ENCODE results near the gene IFNG.

IFNG gene

DNA sequence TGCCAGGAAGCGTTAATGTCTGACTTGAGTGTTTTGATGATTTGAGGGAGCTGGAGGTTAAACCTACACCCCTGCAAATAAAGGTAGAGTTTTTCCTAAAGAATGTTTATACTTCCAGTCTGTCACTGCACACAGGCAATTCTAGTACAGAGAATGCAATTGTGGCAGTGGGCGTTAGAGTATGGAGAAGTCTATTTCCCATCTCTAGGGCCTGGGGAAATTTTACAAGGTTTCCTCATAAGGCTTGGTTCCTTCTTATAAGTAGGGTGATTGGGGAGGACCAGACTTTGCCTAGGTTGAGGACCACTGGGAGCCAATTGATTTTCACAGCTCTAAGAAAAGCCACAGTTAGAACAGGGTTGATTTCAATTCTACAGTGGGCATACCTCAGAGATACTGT is 44.3 kb downstream of the IFNG start:
- DNase-seq (ENCODE audit: low read depth, low spot score) = no peak

DNA sequence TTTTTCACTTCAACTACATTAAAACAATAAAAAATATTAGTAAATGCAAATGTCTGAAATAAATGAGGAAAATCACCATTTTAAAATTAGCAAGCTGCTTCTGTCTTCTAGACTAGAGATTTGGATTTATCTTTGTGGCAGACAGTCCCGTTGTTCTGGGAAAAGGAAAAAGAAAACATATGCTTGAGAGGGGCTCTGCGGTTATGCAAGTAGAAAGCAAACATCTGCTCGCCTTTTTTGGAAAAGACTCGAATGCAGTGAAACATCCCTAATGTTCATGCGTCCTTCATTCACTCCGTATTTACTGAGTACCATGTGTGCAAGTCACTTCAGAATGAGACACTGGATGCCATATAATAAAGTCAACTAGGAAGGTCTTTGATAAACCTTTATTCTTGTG is 44.9 kb downstream of the IFNG start:
- no peak for DNase-seq (ENCODE audit: low read depth, low spot score)

DNA sequence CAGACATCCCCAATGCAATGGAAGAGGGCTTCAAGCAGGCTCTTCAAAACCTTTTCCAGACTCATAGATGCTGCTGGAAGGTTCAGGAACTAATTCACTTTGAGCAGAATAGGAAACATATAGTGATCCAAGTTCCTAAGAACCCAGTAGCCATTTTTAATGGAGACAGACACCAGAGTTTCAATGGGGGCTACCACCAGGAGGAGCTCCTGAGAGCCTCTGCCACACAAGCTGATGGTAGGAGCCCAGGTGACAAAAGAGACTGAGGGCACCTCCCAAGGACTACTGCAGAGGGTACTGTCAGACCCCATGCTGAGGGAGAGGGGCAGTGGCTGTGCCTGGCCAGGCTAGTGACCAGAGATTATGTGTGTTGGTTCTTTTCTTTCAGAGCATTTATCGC is 45.9 kb downstream of the IFNG start:
- DNase-seq (ENCODE audit: low read depth, low spot score) = no peak

DNA sequence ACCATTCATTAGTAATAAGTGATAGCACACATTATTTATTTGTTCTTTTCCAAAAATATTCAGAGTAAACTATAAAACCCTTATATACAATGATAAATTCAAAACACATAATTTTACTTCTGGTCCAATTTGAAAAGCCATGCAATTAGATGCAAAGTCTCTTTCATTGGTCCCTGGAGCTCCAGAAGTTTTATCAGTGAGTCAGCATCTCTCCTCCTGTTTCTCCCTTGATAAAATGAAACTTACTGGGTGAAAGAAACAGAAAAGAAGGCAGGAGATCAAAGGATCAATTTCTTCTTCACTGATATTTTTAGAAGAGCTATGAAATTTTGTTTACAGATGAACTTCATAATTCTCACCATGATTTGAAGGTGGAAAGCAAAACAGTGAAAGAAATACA is 47.5 kb downstream of the IFNG start:
- no peak for DNase-seq (ENCODE audit: low read depth, low spot score)

DNA sequence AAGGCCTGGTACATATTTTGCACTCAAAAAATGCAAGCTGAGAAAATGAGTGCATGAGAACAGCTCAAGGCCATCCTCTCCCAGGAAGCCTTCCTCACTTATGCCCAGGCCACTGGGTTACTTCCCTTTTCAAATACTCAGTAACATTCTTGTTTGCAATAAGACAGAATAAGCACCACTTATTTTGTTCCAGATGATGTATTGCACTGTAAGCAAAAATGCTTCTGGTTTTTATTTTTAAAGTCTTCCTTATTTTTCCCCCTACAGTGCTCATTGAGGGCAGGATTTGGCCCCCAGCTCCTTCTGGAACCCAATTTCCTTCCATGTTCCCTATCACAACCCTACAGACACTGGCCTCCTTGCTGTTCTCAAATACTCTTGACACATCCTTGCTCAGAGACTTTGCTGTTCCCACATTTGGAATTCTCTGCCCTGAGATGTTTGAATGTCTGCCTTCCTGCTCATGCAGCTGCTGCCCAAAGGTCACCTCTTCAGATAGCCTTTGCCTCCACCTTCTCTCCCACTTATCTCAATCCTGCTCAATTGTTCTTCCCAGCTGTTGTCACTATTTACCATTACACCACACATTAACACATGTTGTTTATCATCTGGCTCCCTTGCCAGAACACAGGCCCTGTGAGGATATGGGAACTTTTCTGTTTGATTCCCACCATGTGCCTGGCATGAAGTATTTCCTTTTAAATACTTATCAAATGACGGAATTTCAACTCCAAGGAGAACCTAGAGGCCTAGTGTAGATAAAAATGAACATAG is 49.9 kb downstream of the IFNG start:
- DNase-seq (ENCODE audit: low read depth, low spot score) = no peak

DNA sequence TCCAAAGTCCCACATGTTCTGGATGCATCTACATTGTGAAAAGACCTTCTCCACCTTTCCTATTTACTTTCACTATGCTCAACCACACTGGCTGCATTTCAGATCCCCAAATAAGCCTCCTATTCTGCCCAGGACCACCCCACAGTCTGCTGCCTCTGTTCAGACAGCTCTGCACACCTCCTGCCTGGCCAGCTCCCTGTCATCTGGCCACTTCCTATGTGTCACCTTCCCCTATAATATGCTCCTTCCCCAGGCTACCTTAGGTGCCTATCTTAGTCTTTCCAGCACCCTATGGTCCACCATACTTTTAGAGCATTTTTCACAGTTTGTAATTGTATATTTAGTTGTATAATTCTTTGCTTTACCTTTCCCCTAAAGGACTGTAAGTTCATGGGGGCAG is 50.5 kb downstream of the IFNG start:
- DNase-seq (ENCODE audit: low read depth, low spot score) = no peak

DNA sequence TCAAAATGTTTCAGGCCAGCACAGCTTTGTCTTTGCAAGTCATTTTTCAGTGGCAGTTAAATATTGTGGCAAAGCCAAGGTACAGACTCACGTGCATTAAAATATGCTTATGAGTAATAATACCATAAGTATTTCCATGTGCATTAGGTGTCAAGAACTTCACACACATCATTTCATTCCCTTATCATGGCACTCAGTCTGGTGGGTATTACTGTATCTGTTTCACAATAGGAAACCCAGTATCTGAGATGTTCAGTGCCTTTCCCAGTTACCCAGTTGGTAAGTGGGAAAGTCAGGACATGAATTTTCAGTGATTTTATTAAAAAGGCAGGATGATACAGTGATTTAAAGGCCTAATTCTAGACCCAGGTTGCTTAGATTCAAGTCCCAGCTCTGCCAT is 52.9 kb downstream of the IFNG start:
- no peak for DNase-seq (ENCODE audit: low read depth, low spot score)

DNA sequence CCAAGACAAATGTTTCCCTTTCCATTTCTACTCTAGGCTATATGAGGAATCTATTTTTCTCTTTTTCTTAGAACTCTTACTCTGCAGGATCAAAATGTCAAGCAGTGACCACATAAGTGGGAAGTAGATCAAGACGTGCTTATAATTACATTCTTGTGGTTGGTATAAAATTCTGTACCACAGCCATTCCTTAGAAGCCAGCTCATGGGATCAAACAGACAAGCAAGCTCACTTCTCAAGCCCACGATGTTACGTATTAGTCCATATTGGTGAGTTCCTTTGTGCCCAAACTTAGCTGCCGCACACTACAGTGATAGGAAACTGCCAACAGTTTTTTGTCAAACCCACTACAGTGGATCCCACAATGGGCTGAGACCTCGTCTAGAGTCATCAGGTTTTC is 53.4 kb downstream of the IFNG start:
- DNase-seq (ENCODE audit: low read depth, low spot score) = no peak

All from activated naive CD8-positive, alpha-beta T cell treated with anti-CD3 and anti-CD28 coated beads, Interleukin-2, amount 50 U/mL, for 16 hours (primary cell).